Activated CD4-positive, alpha-beta T cell treated with anti-CD3 and anti-CD28 coated beads for 4 hours (primary cell): ENCODE data around the gene KCNH1.
"Not testable (repeated sequence)": the region's sequence is repeated elsewhere in the genome, so short reads cannot be mapped to it uniquely, and the experiment has no call there.

Experiments used
- DNase-seq, 2 donors: peaks; one replicate each; pipeline ENCODE4 v3.0.0-alpha.2; 2020

The KCNH1 gene

DNA sequence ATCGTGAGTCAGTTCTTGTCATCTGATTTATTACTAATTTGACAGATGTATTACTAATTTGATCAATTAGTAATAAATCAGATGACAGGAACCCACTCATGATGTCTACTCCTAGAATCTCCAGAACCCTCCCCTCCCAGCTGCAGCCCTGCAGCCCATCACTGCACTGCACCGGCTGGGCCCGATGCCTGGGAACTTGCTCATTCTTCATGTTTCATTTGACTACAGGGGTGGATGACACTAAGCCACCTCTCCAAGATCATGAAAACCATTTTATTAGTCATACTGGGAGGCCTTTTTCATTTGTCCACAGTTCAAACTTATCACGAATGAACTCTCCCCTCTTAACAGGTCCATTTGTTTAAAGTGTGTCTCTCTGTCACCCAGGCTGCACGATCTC lies 41.0 kb downstream of the KCNH1 start:
- no peak for DNase-seq

DNA sequence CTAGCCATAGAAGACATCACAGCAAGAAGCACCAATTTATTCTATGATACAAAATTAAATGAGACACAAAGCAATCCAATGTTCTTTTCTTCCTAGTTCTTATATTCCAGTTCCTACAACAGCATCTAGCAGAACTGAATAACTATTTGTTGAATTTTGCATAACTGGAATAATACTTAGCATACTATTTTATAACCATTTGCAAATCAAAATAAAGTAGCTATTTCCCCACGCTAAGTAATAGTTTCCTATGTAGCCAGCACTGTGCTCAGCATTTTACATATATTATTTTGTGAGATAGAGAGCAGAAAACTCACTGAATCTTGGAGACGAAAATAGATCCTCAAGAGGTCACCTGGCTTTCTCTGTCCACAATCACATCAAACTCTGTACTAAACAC lies 42.1 kb downstream of the KCNH1 start:
- no peak for DNase-seq

DNA sequence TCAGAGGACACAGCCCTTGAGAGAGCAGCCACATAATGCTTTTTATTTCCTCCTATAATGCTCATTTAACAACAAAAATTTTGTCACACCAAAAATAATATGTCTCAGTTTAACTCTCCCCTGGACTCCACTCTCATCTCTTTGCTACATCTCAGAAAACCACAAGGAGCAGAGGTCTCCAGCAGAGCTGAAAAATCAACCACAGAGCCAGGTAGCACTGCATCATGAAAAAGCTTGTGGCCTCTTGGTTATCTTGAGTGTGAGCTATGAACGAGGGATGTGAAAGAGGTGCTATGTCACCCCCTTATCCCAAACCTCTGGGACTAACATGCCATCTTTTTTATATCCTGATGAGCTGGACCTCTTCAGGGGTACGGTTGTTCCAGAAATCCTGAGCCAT lies 44.4 kb downstream of the KCNH1 start:
- DNase-seq = no peak

DNA sequence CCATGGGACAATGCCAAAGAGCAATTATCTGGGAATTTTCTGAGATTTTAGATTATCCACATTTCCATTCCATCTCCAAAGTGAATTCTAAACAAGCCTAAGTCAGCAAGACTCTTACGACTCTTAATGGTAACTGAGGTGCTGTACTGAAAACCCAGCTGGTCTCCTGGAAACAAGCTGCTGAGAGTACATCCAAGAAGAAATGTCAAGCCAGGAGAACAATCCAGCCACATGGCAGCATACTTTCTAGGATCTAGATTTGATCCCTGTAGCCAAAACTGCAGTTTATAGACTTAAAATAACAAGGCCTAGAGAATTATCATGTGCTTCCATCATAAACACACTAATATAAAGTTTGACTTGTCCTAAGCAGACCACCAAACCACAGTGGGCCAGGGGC lies 45.8 kb downstream of the KCNH1 start:
- no peak for DNase-seq

DNA sequence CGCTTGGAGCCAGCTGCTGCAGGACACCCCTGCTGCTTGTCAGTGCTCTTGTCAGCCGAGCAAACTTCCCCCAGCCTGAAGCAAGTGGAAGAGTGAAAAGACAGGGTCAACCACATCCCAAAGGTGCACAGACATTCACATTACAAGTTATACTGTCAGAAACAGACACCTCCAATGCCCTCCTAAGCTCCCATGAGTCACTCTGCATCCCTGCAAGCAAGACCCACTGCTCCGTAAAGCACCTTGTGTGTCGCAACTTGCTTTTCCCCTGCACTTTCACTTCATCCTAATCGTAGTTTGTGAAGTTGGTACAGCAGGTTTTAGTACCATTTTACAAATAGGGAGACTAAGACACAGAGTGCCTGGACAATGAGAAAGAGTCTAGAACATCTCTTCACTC lies 51.1 kb downstream of the KCNH1 start:
- DNase-seq = no peak

DNA sequence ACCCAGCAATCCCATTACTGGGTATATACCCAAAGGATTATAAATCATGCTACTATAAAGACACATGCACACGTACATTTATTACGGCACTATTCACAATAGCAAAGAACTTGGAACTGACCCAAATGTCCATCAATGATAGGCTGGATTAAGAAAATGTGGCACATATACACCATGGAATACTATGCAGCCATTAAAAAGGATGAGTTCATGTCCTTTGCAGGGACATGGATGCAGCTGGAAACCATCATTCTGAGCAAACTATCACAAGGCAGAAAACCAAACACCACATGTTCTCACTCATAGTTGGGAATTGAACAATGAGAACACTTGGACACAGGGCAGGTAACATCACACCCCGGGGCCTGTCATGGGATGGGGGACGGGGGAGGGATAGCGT lies 52.5 kb downstream of the KCNH1 start:
- DNase-seq = not testable (repeated sequence)

DNA sequence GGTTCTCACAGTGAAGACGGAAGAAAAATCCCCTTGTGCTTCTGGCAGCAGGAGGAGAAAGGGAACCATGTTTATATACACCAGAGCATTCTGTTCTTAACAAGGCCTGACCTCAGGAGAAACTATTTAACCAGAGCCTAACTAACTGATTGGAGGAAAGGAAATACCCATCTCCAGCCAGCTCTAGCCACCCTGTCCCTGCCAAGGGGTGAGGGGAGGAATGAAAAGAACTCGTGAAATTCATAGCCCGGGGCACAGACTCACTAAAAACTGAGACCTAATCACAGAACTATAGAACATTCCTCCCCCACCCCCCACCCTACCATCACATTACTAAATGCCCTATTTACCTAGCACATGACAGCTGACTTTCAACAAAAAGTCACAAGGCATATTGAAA lies 65.0 kb downstream of the KCNH1 start:
- DNase-seq = no peak

DNA sequence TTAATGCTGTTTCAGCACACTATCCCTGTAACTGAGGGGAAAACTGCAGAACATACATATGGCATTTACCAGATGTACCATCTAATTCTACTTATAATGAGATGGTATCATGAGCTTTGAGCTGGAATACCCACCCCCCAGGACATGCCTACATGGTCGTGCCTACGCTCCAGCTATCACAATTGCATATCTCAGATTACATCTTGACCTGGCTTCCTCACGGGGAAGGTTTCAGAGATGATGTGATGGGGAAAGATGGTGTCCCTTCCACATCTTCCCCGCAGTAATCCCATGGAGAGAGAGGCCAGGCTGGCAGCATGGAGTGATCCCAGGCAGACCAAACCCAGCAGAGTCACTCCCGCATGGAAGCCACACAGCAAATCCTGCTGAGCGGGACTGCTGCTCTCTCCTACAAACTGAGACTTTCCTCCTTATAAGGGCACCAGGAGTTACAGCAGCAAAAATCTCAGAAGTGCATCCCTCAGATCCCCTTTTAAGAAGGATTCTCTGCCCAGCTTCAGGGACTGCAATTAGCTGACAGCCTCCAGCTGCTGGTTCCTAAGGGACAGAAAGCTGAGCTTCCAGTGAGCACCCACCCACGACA lies 67.1 kb downstream of the KCNH1 start:
- DNase-seq = no peak

DNA sequence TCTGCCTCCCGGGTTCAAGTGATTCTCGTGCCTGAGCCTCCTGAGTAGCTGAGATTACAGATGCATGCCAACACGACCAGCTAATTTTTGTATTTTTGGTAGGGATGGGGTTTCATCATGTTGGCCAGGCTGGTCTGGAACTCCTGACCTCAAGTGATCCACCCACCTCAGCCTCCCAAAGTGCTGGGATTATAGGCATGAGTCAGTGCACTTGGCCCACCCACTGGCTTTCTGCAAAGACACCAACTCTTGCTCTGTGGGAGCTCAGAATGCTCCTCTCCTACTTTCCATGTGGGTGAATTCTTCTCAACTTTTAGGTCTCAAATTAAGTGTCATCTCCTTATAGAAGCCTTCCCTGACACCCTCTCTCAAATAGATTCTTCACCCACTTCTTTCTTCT lies 92.1 kb downstream of the KCNH1 start:
- DNase-seq = not testable (repeated sequence)

DNA sequence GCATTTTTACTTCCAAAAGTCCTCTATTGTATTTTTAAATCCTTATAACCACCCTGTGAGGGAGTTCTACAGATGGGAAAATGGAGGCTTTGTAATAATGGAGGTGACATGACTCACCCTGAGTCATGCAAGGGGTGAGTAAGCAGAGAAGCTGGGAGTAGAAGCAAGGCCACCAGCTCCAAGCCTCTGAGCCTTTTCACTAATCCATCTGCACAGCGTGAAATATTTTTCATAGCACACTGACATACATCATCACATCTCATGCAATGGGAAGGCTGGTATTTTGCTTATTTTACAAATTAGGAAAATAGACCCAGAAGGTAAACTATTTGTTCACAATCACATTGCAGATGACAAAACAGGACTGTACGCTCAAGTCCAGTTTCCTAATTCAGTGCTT lies 96.9 kb downstream of the KCNH1 start:
- no peak for DNase-seq

DNA sequence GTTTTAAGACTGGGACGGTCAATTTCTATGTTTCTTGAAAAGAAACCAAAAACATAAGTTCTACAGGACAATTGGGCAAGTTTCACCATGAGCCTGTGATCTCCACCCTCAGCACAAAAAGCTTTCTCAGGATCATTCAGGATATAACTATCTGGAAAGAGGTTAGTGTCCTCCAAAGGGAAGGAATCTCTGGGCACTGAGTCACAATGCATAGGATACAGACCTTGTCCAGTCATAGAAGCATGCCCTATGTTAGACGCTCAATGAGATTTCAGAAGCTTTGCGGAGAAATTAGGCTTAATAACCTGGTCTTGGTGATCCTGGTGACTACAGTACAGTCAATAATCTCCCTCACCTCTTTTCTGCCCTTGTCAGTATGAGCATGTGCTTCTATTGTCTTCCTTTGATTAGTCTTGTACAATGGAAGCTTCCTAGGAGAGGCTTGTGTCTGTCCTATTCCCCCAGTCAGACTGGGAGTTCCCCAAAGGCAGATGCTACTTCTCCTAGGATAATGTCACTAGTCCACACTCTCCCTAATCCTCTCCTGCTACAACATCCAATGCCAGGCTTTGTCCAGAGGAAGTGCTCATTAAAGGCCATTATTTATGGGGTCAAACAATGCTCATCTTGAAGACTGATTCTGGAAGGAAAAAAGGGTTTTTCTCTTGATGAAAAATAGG lies 97.4 kb downstream of the KCNH1 start:
- no peak for DNase-seq

DNA sequence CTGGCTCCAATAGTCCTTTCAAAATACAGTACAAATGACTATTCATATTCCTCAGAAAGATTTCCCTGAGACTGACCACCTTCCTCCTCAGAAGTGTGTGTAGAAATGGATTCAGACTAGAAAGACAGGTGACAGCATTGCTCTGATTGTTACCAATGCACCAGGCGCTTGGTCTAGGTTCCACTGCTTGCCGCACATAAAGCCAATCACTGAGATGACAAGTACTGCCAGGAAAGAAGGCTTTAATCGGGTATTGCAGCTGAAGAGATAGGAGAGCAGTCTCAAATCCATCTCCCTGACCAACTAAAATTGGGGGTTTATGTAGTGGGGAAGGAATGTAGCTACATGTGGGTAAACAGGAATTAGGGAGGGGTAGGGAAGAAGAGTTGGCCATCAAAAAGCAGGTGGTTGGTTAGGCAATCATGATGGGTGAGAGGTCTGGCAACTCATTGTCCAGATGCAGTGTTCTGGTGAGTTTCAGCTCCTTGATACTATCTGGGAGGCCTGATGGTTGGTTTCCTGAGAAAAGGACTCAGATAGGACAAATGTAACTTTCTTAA lies 98.0 kb downstream of the KCNH1 start:
- DNase-seq = no peak

DNA sequence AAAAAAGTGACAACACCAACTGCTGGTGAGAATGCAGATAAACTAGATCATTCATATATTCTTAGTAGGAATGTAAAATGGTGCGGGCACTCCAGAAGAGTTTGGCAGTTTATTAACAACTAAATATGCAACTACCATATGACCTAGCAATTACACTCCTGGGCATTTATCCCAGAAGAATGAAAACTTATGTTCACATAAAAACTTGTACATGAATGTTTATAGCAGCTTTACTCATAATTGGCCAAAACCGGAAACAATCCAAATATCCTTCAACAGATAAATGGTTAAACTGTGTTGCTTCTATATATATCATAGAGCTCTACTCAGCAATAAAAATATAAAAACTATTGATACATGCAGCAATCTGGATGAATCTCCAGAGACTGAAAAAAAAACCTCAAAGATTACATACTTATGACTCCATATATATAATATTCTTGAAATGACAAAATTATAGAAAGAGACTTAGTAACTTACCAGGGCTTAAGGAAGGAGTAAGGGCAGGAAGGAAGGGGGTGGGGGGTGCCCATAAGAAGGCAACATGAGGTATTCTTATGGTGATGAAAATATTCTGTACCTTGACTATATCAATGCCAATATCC lies 99.9 kb downstream of the KCNH1 start:
- no peak for DNase-seq

DNA sequence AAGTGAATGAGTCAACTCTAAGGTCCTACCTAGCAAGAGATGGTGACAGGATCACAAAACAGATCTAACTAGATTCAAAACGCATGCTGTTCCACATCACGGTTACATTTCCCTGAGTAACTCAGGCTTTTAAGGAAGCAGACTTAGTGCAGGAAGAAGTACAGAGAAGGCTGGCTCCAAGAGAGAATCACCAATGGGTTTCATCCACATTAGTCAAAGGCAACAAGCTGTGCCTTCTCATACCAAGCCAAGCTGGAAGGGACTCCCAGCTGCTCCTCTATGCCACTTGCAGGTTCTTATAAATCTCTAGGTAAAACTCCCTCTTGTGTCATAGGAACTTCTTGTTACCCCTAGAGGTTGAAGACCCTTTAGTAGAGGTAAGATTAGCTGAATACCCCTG lies 109.0 kb downstream of the KCNH1 start:
- no peak for DNase-seq

DNA sequence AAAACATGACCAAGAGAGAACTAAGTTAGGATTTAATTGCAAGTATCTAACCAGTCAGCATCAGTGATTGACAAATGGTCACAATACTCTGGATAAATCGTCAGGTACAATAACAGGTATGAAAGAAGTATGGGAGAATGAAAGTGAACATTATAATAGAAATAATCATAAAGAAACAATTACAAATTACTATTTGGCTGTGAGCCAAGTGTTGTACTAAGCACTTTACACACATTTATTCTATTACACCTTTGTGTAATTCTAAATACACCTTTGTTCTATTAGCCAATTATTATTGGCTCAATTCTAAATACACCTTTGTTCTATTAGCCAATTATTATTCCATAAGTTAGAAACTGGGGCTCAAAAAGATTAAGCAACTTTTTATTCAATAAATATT lies 114.7 kb downstream of the KCNH1 start:
- DNase-seq = no peak

DNA sequence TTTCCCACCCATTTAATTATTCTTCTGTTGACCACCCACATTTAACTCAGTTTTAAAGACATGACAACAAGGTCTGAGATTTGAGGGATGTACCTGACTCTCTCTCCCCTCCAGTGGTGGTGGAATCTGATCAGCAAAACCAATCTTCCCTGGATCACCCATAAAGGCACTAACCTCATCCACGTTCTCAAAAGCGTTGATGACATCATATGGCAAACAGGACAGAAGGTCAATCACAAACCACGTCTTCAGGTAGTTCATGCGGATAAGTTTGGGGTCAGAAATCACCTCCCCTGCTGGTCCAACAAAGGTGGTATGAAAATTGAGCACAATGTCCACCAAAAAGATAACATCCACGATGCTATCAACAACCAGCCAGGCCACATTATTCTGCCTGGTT lies 115.3 kb downstream of the KCNH1 start:
- no peak for DNase-seq

DNA sequence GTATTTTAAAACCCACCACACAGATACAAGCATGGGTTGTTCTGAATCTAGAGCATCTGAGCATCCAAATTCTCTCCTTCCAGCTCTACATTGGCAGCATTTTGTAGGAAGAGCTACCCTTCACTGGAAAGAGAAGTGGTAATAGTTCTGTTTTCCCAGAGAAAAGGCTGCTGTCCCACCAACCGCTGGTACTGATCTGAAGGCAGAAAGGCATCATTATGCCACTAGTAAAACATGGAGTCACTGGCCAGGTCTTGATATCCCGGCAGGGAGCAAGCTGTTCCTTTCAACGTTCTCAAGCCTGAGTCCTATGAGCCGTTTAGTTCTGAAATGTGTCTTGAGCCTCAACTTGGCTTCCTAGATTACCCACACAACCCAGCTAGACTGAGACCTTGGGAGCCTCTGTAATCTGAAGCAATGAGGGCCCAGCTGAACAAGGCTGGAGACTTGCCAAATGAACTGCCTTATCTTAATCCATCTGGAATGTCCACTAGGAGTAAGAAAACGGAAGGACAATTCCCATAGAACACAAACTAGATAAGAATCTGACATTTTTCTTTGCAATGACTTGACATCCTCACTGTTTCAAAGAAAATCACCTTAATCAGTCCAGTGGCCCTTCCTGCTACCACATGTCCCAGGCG lies 116.8 kb downstream of the KCNH1 start:
- no peak for DNase-seq

DNA sequence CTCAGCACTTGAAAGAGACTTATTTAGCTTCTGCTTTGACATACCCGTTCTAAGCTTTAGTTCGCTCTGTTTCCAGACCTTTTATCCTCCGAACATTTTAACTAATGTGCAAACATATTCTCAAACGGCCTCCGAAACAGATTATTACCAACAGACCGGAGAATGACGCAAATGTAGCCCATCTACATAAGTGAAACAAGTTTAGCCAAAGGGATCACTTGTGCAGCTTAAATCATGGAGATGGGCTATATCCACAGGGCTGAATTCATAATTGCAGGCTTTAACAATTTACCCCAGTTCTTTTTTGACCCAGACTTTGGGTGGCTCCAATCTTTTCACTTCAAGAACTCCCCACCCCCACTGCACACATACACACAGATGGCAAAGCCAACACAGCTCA lies 119.7 kb downstream of the KCNH1 start:
- no peak for DNase-seq

DNA sequence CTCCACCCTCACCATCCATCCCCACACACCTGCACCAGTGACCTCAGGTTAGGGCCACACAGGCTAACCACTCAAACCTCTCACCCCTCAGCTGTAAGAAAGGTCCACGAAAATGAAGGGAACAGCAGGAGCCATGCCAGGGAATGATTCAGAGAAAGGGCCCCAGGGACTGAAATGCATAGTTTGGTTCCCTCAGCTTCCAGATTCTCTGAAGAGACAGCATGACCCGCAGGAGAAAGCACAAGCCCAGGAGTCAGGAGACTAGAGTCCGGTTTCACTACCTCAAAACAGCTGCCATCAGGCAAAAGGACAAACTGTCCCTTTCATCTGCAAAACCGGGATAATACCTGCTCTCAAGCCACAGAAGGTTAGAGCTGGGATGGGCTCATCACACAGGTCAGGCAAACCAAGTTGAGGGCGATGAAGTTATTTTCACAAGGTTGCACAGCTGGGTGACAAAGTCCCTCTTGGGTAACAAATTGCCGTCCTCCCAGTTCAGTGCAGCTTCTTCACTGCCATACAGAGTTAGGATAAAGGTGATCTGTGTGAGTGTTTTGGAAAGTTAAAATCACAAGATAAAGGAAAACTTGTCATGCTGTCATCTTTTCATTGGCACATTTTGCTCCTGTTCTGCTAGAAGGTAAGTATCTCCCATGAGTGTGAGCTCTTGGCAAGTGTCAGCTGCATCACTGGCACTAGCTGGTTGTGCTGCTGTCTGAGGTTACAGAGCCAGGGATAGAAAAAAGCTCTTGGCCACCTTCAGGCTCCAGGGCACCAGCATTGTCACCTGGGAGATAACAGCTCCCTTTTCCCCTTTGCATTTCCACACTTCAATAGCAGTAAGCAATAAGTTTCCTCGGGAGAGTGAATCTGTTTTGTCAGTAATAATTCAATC lies 120.4 kb downstream of the KCNH1 start:
- no peak for DNase-seq

DNA sequence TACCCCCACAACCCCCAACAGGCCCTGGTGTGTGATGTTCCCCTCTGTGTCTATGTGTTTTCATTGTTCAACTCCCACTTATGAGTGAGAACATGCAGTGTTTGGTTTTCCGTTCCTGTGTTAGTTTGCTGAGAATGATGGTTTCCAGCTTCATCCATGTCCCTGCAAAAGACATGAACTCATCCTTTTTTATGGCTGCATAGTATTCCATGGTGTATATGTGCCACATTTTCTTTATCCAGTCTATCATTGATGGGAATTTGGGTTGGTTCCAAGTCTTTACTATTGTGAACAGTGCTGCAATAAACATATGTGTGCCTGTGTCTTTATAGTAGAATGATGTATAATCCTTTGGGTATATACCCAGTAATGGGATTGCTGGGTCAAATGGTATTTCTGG lies 122.8 kb downstream of the KCNH1 start:
- DNase-seq = not testable (repeated sequence)

DNA sequence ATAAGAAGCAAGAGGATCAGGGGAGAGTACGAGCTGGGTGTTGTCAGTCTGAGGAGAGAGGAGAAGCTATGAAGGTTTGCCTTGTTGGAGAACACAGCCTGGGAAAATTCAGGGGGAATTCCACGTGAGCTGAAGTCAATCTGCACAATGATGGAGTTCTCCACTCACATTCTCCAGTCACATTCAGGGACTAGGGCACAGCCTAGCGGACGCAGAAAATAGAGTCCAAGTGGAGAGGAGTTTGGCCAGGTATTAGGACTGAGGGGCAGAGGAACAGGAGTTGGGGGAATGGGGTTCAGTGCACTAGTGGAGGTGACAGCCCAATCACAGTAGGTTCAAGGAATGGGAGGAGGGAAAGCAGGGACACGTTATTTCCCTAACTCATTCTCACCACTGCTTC lies 124.0 kb downstream of the KCNH1 start:
- DNase-seq = no peak

DNA sequence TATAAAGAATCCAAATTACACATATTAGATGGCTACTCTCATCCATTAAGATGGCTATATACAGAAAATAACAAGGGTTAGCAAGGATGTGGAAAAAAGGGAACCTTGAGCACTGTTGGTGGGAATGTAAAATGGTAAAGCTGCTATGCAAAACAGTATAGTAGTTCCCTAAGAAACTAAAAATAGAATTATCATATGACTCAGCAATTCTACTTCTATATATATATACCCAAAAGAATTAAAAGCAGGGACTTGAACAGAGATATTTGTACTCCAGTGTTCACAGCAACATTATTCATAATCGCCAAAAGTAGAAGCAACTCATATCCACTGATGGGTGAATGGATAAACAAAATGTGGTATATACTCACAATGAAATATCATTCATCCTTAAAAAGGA lies 126.1 kb downstream of the KCNH1 start:
- DNase-seq = no peak

DNA sequence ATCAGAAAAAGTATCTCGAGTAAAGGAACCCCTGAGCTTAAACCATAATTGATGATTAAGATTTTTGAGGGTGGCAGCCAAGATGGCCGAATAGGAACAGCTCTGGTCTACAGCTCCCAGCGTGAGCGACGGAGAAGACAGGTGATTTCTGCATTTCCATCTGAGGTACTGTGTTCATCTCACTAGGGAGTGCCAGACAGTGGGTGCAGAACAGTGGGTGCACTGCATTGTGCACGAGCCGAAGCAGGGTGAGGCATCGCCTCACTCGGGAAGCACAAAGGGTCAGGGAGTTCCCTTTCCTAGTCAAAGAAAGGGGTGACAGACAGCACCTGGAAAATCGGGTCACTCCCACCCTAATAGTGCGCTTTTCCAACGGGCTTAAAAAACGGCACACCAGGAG lies 138.0 kb downstream of the KCNH1 start:
- not testable (repeated sequence) for DNase-seq
